Stimulated activated CD4-positive, alpha-beta T cell treated with anti-CD3 and anti-CD28 coated beads, Interleukin-4, amount 100 ng/mL, for 24 hours (primary cell): ENCODE measurements around the gene CLCN3.
"Not testable (repeated sequence)": the region's sequence is repeated elsewhere in the genome, so short reads cannot be mapped to it uniquely, and the experiment has no call there.

Experiments
- DNase-seq: peaks from one replicate; pipeline ENCODE4 v3.0.0-alpha.2; 2020

CLCN3 gene

GRCh38 chr4:169619958-169620879, at the start of gene CLCN3:
CLCN3 (plus strand) TSS chr4:169620578; CDS start chr4:169635929, 15,351 bp downstream.
- peak; percentile 90 for DNase-seq

DNA sequence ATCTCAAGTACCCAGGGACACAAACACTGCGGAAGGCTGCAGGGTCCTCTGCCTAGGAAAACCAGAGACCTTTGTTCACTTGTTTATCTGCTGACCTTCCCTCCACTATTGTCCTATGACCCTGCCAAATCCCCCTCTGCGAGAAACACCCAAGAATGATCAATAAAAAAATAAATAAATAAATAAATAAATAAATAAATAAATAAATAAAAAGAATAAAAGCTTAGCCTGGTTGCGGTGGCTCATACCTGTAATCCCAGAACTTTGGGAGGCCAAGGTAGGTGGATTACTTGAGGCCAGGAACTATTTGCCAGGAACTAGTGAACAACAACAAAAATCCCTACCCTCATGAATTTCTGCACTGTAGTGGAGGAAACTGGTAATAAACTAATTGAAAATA, 49.4 kb upstream of the CLCN3 start:
- not testable (repeated sequence) for DNase-seq

DNA sequence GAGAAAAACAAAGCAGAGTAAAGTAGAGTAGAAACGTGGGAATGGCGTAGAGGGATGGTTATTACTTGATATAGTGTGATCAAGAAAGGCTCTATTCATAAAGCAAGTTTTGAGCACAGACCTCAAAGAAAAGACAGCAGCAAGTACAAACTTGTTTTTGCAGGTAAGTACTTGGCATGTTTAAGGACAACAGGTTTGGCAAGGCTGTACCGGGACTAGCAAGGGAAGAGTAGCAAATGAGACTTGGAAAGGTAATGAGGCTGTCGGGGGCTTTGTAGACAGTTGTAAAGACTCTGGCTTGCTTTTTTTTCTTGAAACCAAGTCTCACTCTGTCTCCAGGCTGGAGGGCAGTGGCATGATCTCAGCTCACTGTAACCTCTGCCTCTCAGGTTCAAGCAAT, 48.9 kb upstream of the CLCN3 start:
- no peak for DNase-seq

- no peak for DNase-seq
Measured at GRCh38 chr4:169573889-169574288, 46.5 kb upstream of the CLCN3 start.

GRCh38 chr4:169582203-169582602, 38.2 kb upstream of the CLCN3 start:
- no peak for DNase-seq

GRCh38 chr4:169582706-169583105, 37.7 kb upstream of the CLCN3 start:
- DNase-seq = no peak

GRCh38 chr4:169583563-169583962, 36.8 kb upstream of the CLCN3 start:
- DNase-seq = no peak

- DNase-seq = no peak
Measured at GRCh38 chr4:169593050-169593560, 27.3 kb upstream of the CLCN3 start.

- DNase-seq = no peak
Measured at GRCh38 chr4:169594560-169595195, 25.7 kb upstream of the CLCN3 start.

DNA sequence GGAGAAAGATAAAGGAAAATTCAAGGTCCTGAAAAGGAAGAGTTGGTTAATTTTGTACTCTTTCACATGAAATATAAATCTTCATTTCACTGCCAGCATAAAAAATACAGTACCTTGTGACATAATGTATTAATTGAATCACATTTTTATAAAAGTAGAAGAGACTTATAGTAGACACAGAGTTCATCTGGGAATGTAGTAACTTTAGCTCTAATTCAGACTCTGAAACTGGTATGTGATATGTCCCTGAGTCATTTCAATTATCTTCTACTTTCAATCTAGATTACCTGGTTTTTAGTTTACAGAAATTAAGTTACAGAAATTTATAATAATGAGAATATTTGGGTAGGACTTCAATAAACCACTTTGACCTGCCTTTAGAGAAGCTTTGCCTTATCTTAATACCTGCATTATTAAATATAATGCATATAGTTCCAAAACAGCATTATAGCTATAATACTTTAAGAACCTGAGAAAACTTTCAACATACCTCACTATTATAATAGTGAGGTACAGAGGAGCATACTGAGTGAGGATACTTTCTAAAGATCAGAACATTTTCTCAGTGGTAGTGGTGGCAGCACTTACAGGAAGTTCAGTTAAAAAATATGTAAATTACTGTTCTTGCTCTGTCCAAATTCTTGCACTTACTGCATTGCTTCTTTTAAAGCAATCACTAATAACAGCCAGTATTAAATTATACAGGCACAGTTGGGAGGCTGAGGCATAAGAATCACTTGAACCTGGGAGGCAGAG, 19.2 kb upstream of the CLCN3 start:
- no peak for DNase-seq

DNA sequence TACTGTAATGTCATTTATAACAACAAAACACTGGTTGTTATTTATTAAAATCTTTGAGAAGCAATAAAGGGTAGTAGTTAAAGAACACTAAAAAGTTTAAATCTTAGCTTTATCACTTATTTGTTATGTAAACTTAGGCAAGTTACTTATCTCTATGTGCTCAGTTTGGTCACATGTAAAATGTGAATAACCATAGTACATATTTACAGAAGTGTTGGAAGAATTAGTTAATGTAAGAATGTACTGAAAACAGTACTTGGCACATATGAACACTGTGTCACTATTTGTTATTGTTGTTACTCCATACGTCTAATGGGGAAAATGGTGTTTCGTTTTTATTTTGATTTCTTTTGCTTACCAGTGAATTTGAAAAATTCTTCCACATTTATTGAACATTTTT, 17.1 kb upstream of the CLCN3 start:
- DNase-seq = no peak

- no peak for DNase-seq
Measured at GRCh38 chr4:169604131-169604900, 16.1 kb upstream of the CLCN3 start.

DNA sequence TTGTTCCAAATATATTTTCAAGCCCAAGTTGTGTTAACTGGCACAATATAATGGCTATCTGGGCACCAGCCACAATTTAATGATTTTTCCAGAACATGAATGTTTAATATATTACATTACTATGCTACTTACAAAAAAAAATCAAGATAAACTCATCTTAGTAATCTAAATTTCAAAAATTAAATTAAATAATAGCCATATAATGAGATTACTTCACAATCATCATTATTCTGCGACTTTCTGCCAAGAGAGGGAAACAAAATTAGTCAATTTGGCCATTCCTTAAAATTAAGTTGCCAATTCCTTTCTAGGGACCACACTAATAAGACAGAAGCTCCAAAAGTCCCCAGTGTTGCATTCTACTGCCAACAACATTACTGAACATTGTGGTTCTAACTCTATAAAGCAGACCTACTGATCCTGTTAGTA, 15.5 kb upstream of the CLCN3 start:
- no peak for DNase-seq

DNA sequence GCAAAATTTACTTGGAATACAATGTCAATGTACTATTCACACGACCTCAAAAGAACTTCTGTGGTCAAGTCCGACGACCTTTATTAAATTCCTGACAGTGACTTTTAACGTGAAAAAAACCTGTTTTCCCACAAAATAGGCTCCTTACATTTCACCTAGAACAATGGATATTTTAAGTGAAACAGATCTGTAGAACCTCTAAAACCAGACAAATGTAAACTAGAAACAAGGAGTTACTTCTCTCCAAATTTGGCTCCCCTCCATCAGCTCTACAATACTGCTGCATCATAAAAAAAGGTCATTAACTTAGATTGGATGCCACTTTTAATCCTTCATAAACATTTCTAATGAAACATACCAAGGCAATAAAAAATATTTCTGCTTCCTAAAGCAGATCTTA, 9.2 kb upstream of the CLCN3 start:
- DNase-seq = no peak

DNA sequence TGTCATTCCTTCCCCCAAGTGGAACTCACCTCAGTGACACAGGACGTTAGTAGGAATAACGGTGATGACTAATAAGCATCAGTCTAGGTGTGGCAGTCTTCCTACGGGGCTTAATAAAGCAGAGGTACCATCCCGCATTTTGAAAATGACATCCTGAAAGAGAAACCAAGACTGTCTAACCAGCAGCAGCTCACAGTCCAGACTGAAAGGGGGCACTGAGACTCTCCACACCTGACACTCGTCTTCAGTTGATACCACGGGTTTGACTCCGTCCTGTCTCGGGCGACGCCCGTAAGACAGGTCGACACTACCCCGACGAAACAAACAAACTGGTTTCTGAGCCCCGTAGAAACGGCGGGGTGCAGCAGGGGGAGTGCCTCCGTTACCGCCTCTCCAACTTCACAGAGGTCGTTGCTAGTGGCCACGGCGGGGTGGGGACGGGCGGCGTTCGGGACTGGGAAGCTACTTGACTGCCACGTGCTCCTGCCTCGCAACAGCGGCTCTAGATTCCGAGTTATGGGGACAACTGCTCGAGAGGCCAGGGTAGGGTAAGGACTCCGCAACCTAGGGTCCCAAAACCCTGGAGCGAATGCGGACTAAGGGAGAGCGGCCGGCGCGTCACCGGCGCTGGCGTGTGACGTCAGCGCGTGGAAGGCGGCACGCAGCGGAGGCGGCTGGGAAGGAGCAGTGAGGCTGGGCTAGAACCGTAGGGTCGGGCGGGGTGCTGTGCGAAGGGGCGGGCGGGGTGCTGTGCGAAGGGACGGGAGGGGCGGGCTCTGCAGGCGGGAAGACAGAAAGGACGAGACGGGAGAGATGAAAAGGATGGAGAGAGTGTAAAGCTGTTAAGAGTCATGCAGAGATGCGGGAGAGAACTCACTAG, 8.1 kb upstream of the CLCN3 start, which contains the start of gene NEK1:
Gene NEK1, minus strand, starts transcription at position 593 of the 880 bp plus-strand sequence. CDS start 9,953 bp downstream, outside the sequence.
- peak; percentile 88 for DNase-seq

DNA sequence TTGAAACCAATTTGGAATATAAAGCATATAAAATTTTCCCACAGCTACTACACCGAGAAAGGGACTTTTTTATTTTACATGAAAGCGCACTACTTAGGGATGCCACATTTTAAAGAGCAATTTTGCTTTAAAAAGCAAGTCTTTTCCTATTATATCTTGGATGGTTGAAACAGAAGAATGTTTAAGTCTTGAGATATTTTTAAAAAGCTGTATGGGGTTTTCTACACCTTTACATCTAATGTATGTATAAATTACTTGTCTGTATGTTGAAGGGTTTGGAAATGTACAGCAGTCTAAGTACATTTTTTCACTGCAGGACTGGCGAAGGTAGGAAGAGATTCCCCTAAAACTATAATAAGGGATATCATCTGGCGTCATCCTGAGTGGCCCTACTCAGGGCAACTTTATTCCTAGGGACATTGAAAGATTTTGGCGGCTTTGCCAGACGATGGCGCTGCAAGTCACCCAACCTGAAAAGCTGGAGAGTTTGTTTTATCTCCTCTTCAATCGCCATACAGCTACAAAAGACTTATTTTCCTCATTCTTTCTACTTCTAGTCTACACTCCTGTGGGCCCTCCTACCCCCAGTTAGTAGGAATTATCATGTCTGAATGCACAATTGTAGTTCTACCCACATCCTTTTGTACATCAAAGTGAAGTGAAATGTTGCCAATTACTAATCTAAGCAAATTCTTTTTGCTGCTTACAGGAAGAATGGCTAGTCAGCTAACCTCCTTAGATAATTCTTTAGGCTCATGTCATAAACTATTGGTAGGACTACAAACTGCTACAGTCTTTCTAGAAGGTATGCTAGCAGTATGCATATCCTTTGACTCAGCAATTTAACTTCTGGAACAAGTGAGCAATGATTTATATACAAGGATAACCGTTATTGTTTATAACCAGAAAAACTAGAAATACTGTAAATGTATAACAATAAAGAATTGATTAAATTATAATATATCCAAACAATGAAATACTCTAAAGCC, 7.2 kb upstream of the CLCN3 start:
- DNase-seq = peak; percentile 74

- DNase-seq = peak; percentile 14
Measured at GRCh38 chr4:169615467-169616106, 4.8 kb upstream of the CLCN3 start.

DNA sequence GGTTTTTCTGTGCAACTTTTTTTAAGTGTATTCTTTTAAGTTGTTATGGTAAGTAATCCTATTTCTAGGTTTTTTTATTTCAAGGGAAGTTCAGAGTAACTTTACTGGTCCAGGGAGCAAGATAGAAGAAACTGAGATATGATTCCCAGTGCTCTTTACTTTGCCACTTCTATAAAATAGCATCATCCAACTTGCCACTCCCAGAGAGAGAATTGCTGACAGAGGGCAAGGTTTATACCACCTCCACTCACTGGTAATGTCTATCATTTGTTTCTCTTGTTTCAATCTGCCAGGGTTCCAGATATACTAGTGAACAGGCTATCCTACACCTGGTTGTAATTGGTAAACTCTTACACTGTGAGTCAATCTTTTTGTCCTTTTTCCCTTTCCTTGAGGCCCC, 3.5 kb upstream of the CLCN3 start:
- DNase-seq = no peak

DNA sequence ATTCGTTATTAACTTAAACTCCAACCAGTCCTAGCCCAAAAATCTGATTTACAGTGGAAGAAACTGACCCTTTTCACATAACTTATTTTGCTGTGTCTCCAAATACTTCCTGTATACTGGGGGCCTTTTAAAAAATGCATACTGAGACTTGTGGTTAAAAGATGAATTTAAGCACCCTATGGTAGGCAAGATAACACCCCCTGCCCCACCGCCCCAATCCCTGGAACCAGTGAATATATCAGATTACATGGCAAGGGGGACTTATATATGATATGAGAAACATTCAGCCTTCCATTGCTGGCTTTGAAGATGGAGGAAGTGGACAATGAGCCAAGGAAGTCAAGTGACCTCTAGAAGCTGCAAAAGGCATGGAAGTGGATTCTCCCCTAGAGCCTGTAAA, 3.1 kb upstream of the CLCN3 start:
- DNase-seq = no peak
